MCF 10A (cell line): ENCODE data around the gene PLEKHA1. TPM values are rescaled to one million over a fixed set of nuclear protein-coding genes. Genes with fewer than 3 reads are reported as not detected.

Experiments
- BruUV-seq: library from RNA; stranded (reverse); fragments of 400-500 nt; replicated peaks from 2 replicates; lab custom pipeline; 2021; lab: Mats Ljungman, UMichigan
- CTCF ChIA-PET: fragments of 300-600 bp; sonication (Branson Sonifier 250); formaldehyde crosslinking; extraction: SDS; loops from one replicate; lab custom pipeline; 2021; ENCODE audit warnings: antibody characterized with exemption, inconsistent platforms; lab: Yijun Ruan, JAX
- POLR2A ChIA-PET: fragments of 300-600, 350-650 bp; sonication (Branson Sonifier 250); formaldehyde crosslinking; extraction: SDS; loops from one replicate; lab custom pipeline; 2020; ENCODE audit warnings: antibody characterized with exemption, inconsistent platforms; lab: Yijun Ruan, JAX
- DNase-seq: peaks from one replicate; pipeline ENCODE4 v3.0.0-alpha.2; 2018; ENCODE audit not compliant: unreplicated experiment
- H3K27ac Mint-ChIP-seq: one replicate; pipeline ENCODE4 v1.8.0; 2022; ENCODE audit warnings: mild to moderate bottlenecking, low read depth, mixed read lengths; ENCODE audit not compliant: unreplicated experiment
- H3K27me3 Mint-ChIP-seq: one replicate; pipeline ENCODE4 v1.8.0; 2022; ENCODE audit warnings: mixed read lengths; ENCODE audit not compliant: insufficient read depth, unreplicated experiment
- H3K36me3 Mint-ChIP-seq: one replicate; pipeline ENCODE4 v1.8.0; 2022; ENCODE audit warnings: mild to moderate bottlenecking, moderate library complexity, mixed read lengths; ENCODE audit not compliant: insufficient read depth, unreplicated experiment
- H3K4me1 Mint-ChIP-seq: one replicate; pipeline ENCODE4 v1.8.0; 2022; ENCODE audit warnings: mixed read lengths; ENCODE audit not compliant: insufficient read depth, unreplicated experiment
- H3K4me3 Mint-ChIP-seq: one replicate; pipeline ENCODE4 v1.8.0; 2022; ENCODE audit warnings: mild to moderate bottlenecking, moderate library complexity, mixed read lengths; ENCODE audit not compliant: unreplicated experiment
- H3K9me3 Mint-ChIP-seq: one replicate; pipeline ENCODE4 v1.8.0; 2022; ENCODE audit warnings: mixed read lengths; ENCODE audit not compliant: unreplicated experiment
- intact Hi-C: fragments of 100-400 bp; cut with micrococcal nuclease; formaldehyde crosslinking; loops from 2 replicates; pipeline ENCODE4 v1.14.1; 2022
- total RNA-seq: library from RNA; stranded (reverse); gene quantifications from 2 replicates; pipeline ENCODE4 v1.2.3, GENCODE V29; 2022
- TF ChIP-seq, protein P1 (sequence below): fragments of 200-600 bp; IDR thresholded peaks from one replicate; pipeline ENCODE4 v1.8.0; 2022; ENCODE audit warnings: antibody characterized with exemption, mild to moderate bottlenecking; ENCODE audit not compliant: unreplicated experiment

PLEKHA1 gene
- total RNA-seq, 1 experiment from 2014 or later: 55.8 TPM

DNA sequence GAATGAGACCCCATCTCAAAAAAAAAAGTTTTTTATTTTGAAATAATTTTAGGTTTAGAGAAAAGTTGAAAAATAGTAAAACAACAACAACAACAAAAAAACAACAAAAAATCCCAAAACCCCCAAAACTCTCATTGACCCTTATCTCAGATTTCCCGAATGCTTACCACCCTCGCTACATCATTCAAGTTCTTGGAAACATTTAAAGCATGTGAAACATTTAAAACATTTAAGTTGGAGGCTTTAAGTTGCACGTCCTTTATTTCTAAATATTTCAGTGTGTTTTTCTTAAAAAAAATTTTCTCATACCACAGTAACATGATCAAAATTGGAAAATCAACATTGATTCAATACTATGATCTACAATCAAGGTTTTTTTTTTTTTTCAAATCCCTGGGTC lies 79.6 kb downstream of the PLEKHA1 start:
- TF ChIP-seq, protein P1, sequence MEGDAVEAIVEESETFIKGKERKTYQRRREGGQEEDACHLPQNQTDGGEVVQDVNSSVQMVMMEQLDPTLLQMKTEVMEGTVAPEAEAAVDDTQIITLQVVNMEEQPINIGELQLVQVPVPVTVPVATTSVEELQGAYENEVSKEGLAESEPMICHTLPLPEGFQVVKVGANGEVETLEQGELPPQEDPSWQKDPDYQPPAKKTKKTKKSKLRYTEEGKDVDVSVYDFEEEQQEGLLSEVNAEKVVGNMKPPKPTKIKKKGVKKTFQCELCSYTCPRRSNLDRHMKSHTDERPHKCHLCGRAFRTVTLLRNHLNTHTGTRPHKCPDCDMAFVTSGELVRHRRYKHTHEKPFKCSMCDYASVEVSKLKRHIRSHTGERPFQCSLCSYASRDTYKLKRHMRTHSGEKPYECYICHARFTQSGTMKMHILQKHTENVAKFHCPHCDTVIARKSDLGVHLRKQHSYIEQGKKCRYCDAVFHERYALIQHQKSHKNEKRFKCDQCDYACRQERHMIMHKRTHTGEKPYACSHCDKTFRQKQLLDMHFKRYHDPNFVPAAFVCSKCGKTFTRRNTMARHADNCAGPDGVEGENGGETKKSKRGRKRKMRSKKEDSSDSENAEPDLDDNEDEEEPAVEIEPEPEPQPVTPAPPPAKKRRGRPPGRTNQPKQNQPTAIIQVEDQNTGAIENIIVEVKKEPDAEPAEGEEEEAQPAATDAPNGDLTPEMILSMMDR: no peak
- no TSS peak for BruUV-seq

DNA sequence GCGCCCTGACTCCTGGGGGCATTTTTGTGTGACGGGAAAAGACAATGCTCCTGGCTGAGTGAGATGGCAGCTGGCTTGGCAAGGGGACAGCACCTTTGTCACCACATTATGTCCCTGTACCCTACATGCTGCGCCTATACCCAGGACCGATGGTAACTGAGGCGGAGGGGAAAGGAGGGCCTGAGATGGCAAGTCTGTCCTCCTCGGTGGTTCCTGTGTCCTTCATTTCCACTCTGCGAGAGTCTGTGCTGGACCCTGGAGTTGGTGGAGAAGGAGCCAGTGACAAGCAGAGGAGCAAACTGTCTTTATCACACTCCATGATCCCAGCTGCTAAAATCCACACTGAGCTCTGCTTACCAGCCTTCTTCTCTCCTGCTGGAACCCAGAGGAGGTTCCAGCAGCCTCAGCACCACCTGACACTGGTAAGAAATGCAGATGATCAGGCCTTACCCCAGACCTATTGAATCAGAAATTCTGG lies 80.1 kb downstream of the PLEKHA1 start, which contains the start of gene ARMS2:
Gene ARMS2, plus strand, starts transcription at position 51 of the 478 bp plus-strand sequence. Its CDS starts 75 bp downstream, at position 126.
- no peak within 1 kb of the TSS for H3K27ac Mint-ChIP-seq
- POLR2A ChIA-PET: interaction anchor here (0.6 to 1.9 kb wide), 4 partner anchors 10 to 41 kb away, joined by 3 to 5 read pairs (median 4); no protein-coding TSS in a partner anchor
- BruUV-seq: no TSS peak

More for the DNA sequence above, 79.6 kb downstream of the PLEKHA1 start:
- POLR2A ChIA-PET: interaction anchor here (1.1 to 1.9 kb wide), 3 partner anchors 9 to 41 kb away, joined by 4 to 5 read pairs (median 4); no protein-coding TSS in a partner anchor
- CTCF ChIA-PET: interaction anchor here (0.6 to 1.6 kb wide), 5 partner anchors 109 to 156 kb away, joined by 3 to 6 read pairs (median 3); no protein-coding TSS in a partner anchor
- H3K36me3 Mint-ChIP-seq: peaks cover 6% of the 10 kb centered on the region
- H3K27ac Mint-ChIP-seq: no peak overlapping the region
- no peak for DNase-seq
- H3K4me3 Mint-ChIP-seq: no peak overlapping the region
- H3K9me3 Mint-ChIP-seq: no peaks in the 10 kb centered on the region
- intact Hi-C loops: no loop called here
- no peaks in the 10 kb centered on the region for H3K27me3 Mint-ChIP-seq
- H3K4me1 Mint-ChIP-seq: peaks cover 4% of the 10 kb centered on the region

DNA sequence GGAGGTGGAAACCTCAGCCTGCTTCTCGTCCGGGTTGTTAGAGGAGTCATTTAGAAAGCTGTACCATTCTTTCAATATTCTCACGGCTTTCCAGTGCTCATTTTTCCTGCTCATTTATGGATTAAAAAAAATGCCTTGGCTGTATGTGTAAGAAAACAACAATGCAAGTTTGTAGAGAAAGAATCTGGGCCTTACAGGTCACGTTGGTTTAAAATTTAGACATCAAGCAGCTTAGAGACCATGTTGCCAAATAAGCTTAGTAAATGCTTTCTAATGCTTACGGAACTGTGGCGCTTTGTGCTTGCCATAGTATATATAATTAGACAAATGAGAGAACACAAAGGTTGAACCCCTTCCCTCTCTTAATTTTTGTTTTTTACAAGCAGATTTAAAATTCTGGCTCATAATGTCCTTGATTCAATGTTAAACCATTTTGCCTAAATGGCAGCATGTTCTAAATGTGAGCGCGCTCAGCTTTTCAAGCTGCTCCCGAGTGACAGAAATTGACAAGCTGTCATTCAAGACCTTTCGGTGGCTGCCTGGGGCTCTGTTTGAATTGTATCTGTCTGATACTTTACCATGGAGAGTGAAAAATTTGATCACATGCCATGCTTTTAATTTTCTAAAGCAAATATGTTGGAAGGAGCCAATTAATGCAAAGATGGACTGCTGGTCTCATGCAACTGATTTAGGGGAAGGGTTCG lies 81.0 kb downstream of the PLEKHA1 start:
- intact Hi-C loops: no loop called here
- ChIA-PET POLR2A (interaction anchor here (0.7 to 1.9 kb wide), 3 partner anchors 11 to 14 kb away, joined by 3 to 5 read pairs (median 5); no protein-coding TSS in a partner anchor), CTCF (interaction anchor here (0.7 to 1.6 kb wide), 6 partner anchors 11 to 157 kb away, joined by 3 to 6 read pairs (median 4); no protein-coding TSS in a partner anchor)
- no TSS peak for BruUV-seq
- H3K27me3 Mint-ChIP-seq: no peaks in the 10 kb centered on the region
- no peak overlapping the region for H3K4me3 Mint-ChIP-seq
- H3K4me1 Mint-ChIP-seq: peaks cover 7% of the 10 kb centered on the region
- no peak for DNase-seq
- H3K9me3 Mint-ChIP-seq: no peaks in the 10 kb centered on the region
- no peaks in the 10 kb centered on the region for H3K36me3 Mint-ChIP-seq
- TF ChIP-seq, protein P1: no peak
- H3K27ac Mint-ChIP-seq: no peak overlapping the region

More for the DNA sequence above, 80.1 kb downstream of the PLEKHA1 start, which contains the start of gene ARMS2:
- DNase-seq: no peak
- peaks cover 4% of the 10 kb centered on the region for H3K36me3 Mint-ChIP-seq
- TF ChIP-seq, protein P1: no peak
- peaks cover 7% of the 10 kb centered on the region for H3K4me1 Mint-ChIP-seq
- no peaks in the 10 kb centered on the region for H3K9me3 Mint-ChIP-seq
- H3K27me3 Mint-ChIP-seq: no peaks in the 10 kb centered on the region
- intact Hi-C loops: no loop called here
- no peak within 1 kb of the TSS for H3K4me3 Mint-ChIP-seq
- CTCF ChIA-PET: interaction anchor here (0.7 to 1.6 kb wide), 6 partner anchors 15 to 157 kb away, joined by 3 to 6 read pairs (median 4); no protein-coding TSS in a partner anchor

DNA sequence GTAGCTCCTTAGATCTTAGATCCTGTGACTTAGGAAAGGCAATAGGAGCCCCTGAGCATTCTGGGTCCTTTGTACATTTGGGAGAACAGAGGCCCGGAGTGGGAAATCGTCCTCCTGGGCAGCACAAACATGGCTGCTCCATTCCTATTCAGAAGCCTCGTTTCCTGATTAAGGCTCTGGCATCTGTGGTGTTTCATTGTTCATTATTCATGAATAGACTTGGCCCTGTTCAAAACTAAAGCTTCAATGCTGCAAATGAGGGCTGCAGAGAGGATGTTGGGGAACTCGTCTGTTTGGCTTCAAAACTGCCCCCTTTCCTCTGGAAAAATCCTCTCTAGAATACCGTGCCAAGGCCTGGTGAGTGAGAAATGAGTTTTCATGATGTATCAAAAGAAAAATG lies 83.4 kb downstream of the PLEKHA1 start:
- intact Hi-C loops: no loop called here
- CTCF ChIA-PET: interaction anchor here (0.8 to 1.6 kb wide), 4 partner anchors 10 to 161 kb away, joined by 3 read pairs; no protein-coding TSS in a partner anchor
- POLR2A ChIA-PET: interaction anchor here (0.7 kb wide), 1 partner anchor 11 kb away, joined by 3 read pairs; no protein-coding TSS in a partner anchor
- BruUV-seq: no TSS peak
- Mint-ChIP-seq H3K27ac (no peak overlapping the region), H3K36me3 (no peaks in the 10 kb centered on the region), H3K9me3 (no peaks in the 10 kb centered on the region), H3K4me3 (no peak overlapping the region), H3K4me1 (peaks cover 11% of the 10 kb centered on the region), H3K27me3 (no peaks in the 10 kb centered on the region)
- DNase-seq: no peak
- TF ChIP-seq, protein P1: no peak
